Endometrium (tissue), 2 donors: ENCODE data around the gene CNTNAP1.
"Not testable (repeated sequence)": the region's sequence is repeated elsewhere in the genome, so short reads cannot be mapped to it uniquely, and the experiment has no call there.

Experiments used
- FAIRE-seq: peaks from 2 replicates; lab custom pipeline; 2012; peaks lifted over from hg19 to GRCh38; lab: Jason Lieb, UNC
- donor health status: control.
- donor health status: control.

Gene CNTNAP1

DNA sequence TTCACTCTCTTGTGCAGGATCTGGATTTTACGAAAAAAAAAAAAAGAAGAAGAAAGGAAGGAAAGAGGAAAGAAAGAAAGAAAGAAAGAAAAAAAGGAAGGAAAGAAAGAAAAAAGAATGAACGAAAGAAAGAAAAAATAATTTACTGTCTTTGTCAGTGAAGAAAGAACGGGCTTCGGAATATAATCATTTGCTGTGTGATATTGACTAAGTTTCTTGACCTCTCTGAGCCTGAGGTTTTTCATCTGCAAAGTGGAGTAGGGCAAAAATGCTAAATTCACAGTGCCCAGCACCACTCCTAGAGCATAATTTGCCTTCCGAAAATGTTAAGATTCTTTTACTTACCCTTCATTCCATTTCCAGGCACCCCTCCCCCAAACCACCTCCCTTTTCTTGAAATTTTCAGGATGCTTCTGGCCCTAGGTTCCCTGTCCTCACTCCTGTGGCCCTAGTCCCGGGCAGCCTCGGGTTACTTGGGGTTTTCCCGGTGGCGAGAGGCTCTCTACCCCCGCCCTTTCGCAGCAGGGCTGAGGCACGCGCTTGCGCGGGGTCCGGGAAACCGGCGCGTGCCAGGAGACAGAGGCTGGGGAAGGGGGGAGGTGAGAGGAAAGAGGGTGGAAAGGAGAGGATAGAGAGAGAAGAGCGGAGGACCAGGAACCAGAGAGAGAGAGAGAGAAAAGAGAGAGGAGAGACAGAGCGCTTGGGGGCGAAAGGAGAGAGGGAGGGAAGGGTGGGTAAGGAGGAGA is at the start of gene CNTNAP1:
Gene CNTNAP1 (plus strand): TSS at position 556 of the 746 bp plus-strand sequence. CDS start 299 bp downstream, outside the sequence.
- FAIRE-seq = no peak

GRCh38 chr17:42632949-42633444 is 49.3 kb upstream of the CNTNAP1 start:
- no peak for FAIRE-seq

DNA sequence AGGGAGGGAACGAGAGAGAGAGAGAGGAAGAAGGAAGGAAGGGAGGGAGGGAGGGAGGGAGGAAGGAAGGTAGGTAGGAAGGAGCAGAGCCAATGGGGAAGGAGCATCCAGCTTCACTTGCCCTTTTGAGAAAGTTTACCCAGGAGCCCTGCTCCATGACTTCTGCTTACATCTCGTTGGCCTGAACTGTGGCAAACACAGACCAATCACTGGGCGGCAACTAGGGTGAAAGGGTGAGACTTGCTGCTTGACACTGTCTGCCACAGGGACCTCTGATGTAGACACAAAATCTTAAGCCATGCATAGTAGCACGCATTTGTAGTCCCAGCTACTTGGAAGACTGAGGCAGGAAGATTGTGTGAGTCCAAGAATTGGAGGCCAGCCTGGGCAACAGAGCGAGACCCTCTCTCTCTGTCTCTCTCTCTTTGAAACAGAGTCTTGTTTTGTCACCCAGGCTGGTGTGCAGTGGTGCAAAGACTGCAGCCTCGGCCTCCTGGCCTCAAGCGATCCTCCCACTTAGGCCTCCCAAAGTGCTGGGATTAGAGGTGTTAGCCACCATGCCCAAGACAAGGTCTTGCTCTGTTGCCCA is 42.7 kb upstream of the CNTNAP1 start:
- FAIRE-seq = no peak

- no peak for FAIRE-seq
Measured at GRCh38 chr17:42640121-42640520, 42.2 kb upstream of the CNTNAP1 start.

- no peak for FAIRE-seq
Measured at GRCh38 chr17:42642336-42642735, 40.0 kb upstream of the CNTNAP1 start.

- no peak for FAIRE-seq
Measured at GRCh38 chr17:42647778-42648177, 34.6 kb upstream of the CNTNAP1 start.

DNA sequence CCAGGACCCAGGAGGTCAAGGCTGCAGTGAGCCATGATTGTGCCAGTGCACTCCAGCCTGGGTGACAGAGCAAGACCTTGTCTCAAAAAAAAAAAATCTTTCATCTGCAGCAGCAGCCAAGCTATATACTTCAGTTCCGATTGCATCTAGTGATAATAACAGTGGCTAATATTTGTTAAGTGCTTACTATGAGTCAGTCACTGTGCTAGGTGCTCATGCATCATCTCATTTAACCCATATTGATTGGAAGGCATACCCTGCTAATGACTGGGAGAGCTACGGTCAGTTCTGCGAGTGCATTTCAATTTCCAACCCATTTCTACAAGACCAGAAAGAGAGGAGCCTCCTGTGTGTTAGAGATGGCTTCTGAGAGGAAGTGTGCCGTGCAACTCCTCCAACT is 30.9 kb upstream of the CNTNAP1 start:
- FAIRE-seq = no peak

DNA sequence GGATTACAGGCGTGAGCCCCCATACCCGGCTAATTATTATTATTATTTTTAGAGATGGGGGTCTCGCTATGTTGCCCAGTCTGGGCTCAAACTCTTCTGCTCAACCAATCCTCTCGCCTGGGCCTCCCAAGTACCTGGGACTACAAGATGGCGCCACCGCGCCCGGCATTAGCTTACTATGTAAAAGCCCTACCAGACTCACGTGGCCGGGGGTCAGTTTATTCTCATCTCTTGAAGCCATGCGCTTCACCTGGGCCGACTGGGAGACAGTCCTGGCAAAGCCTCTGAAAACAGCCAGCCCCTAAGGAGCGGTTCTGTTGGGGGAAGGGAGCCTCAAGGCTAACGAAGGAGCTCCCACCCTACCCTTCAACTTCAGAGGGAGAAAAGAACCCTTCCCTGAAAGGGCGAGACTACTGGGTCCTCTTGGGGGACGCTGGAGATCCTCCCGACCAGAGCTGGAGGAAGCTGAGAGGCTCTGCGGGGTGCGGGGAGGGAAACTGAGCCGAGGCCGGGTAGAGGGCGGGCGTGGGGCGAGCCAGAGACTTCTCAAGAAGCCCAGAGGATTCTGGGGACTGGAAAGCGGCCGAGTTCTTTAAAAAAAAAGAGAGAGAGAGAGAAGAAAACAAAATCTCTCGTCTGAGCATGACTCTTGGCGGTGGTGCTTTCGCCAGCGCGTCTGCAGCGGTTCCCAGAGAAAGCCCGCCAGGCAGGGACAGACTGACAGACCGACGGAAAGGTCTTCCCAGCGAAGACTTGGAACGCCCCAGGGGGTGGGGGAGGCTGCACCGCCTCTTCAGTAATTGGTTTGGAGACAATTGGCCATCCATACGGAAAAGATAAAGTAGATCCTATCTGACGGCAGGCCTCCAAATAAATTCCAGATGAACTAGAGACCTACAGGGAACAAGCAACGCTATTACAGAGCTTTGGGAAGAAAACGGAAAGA is 28.9 kb upstream of the CNTNAP1 start:
- peak; percentile 26 for FAIRE-seq

GRCh38 chr17:42655528-42655927 is 26.8 kb upstream of the CNTNAP1 start:
- no peak for FAIRE-seq

DNA sequence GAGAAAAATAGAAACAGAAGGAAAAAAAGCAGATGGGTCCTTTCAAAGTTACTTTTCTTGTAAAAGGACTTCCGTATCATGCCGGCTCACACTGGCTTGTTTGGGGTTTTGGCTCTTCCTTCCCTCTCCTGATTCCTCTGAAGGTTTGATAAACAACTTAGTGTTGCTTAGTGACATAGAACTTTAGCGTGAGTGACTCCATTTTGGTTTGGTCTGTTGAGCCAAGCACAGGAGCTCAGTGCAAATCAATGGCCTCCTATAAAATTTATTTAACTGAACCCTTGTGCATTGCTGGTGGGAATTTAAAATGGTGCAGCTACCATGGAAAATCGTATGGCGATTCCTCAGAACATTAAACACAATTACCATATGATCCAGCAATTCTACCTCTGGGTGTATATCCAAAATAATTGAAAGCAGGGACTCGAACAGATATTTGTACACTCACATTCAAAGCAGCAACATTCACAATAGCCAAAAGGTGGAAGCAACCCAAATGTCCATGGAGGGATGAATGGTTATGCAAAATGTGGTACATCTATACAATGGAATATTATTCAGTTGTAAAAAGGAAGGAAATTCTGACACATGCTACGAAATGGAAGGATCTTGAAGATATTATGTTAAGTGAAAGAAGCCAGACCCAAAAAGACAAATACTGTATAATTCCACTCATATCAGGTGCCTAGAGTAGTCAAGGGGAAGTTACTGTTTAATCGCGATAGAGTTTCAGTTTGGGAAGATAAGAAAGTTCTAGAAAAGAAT is 24.3 kb upstream of the CNTNAP1 start:
- FAIRE-seq = no peak

- FAIRE-seq = no peak
Measured at GRCh38 chr17:42659079-42659931, 23.0 kb upstream of the CNTNAP1 start, which contains the start of gene TUBG2. TSS of gene TUBG2 (plus strand) at chr17:42659284. CDS start at chr17:42659504, 220 bp downstream.

DNA sequence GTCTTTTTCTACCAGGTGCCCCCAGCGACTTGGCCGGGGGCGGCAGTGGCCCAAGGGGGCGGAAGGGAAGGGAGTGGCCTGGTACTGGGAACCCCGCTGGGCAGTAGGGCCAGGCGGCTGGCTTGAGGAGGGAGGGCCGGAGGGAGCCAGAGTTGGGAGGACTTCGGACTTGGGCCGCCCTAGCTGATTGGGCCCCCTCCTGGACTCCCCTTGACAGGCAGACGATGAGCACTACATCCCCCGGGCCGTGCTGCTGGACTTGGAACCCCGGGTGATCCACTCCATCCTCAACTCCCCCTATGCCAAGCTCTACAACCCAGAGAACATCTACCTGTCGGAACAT is 22.4 kb upstream of the CNTNAP1 start:
- FAIRE-seq = not testable (repeated sequence)

GRCh38 chr17:42660692-42661345 is 21.5 kb upstream of the CNTNAP1 start:
- FAIRE-seq = no peak

DNA sequence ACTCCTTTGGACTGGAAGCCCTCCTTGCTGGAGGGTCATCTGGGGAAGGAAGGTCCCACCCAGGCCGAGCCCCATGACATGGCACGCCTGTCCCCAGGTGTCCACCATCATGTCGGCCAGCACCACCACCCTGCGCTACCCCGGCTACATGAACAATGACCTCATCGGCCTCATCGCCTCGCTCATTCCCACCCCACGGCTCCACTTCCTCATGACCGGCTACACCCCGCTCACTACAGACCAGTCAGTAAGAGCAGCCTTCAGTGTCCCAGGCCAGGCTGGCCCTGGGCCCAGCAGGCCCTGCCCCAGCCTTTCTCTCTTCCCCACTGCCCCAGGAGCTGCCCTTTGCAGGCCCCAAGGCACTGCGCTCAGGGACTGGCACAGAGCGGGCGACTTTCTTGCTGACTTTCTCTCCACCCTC is 16.7 kb upstream of the CNTNAP1 start:
- FAIRE-seq = no peak

- FAIRE-seq = not testable (repeated sequence)
Measured at GRCh38 chr17:42666126-42666525, 16.2 kb upstream of the CNTNAP1 start.

- FAIRE-seq = no peak
Measured at GRCh38 chr17:42667088-42667951, 15.0 kb upstream of the CNTNAP1 start.

DNA sequence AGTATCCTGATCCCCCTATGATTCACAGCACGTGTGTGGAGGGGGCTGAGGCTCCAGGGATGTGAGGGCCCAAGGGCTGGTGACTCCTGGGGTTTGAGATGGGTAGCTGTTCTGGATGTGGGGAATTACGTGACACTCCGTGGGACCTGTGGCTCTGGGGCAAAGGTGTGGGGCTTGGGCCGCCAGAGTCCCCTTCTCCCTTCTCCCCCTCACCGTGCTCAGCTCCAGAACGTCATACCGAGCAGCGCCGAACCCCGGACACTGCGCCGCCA is 12.7 kb upstream of the CNTNAP1 start:
- no peak for FAIRE-seq

- FAIRE-seq = no peak
Measured at GRCh38 chr17:42669977-42670788, 12.1 kb upstream of the CNTNAP1 start.
